GM10248 (cell line): Measurements from ENCODE around the gene MAML2.

Experiments used
- CTCF ChIA-PET: fragments of 300-600 bp; sonication (Branson Sonifier 250); formaldehyde crosslinking; extraction: SDS; loops from one replicate; lab custom pipeline; 2021; ENCODE audit warnings: antibody characterized with exemption; lab: Yijun Ruan, JAX
- POLR2A ChIA-PET: fragments of 350-650 bp; sonication (Branson Sonifier 250); formaldehyde crosslinking; extraction: SDS; loops from one replicate; lab custom pipeline; 2020; ENCODE audit warnings: antibody characterized with exemption; lab: Yijun Ruan, JAX
- DNase-seq: peaks from one replicate; pipeline ENCODE4 v3.0.0; 2012; ENCODE audit errors: extremely low spot score
- CTCF ChIP-seq: IDR thresholded peaks from 2 replicates; pipeline ENCODE4 v1.5.1; 2012; ENCODE audit warnings: mild to moderate bottlenecking, low read depth; ENCODE audit errors: extremely low read depth, missing control alignments, control extremely low read depth

Gene MAML2

DNA sequence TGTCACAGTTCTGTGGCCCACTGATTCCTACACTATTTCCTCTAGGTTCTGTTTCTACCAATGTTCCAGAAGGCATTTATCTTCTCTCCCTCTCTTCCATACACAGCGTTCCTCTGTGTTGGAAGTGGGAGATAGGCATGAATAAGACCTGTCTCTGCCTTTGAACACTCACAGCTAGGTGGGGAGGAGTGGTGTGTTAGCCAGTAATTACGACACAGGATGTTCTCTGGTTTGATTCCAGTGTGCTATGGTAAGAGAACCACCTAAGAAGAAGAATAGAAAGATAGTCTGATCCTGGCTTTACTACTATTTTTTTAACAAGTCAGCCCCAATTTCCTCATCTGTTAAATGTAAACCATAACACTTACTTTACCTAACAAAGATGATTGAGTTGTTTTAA is 218.8 kb downstream of the MAML2 start:
- POLR2A ChIA-PET: no interaction called here
- TF ChIP-seq CTCF: no peak
- no peak for DNase-seq
- CTCF ChIA-PET: interaction anchor here (1.1 to 1.4 kb wide), 2 partner anchors 9 to 219 kb away, joined by 4 to 5 read pairs; partner anchors contain the start of gene MAML2

GRCh38 chr11:96123301-96123700 is 219.7 kb downstream of the MAML2 start:
- ChIA-PET CTCF (interaction anchor here (1.4 to 1.8 kb wide), 2 partner anchors 8 to 15 kb away, joined by 4 read pairs; no protein-coding TSS in a partner anchor), POLR2A (interaction anchor here (0.6 kb wide), 1 partner anchor 192 kb away, joined by 4 read pairs; no protein-coding TSS in a partner anchor)
- TF ChIP-seq CTCF: no peak
- no peak for DNase-seq

DNA sequence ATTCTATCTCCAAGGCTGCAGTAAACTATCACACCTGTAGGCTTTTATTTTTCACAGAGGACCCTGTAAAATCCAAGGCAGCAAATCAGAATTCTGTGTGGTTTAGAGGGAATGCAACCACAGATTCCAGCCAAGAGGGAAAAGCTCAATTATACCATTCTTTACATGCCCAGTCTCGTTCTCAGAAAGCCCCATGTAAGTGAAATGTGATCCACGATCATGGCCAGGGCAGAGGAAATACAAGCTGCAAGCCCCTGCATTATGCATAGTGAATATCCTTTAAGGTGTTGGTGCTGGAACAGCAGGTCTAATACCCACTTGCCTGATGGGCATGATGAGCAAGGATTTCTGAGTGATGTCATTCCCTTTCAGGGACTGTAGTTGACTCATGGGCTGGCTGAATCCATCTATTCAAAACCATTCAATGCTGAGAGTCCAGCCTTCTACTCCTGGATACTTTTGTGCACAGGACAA is 220.4 kb downstream of the MAML2 start:
- TF ChIP-seq CTCF: no peak
- ChIA-PET CTCF (interaction anchor here (1.4 to 1.8 kb wide), 2 partner anchors 8 to 16 kb away, joined by 4 read pairs; no protein-coding TSS in a partner anchor), POLR2A (no interaction called here)
- DNase-seq: no peak

- TF ChIP-seq CTCF: no peak
- CTCF ChIA-PET: interaction anchor here (0.7 kb wide), 1 partner anchor 91 kb away, joined by 3 read pairs; no protein-coding TSS in a partner anchor
- POLR2A ChIA-PET: no interaction called here
- no peak for DNase-seq
Measured at GRCh38 chr11:96119211-96119610, 223.8 kb downstream of the MAML2 start.

- ChIA-PET CTCF (interaction anchor here (1.0 to 2.2 kb wide), 4 partner anchors 10 to 277 kb away, joined by 3 to 6 read pairs (median 4); no protein-coding TSS in a partner anchor), POLR2A (no interaction called here)
- DNase-seq: no peak
- TF ChIP-seq CTCF: no peak
Measured at GRCh38 chr11:96116376-96116775, 226.6 kb downstream of the MAML2 start.

- POLR2A ChIA-PET: interaction anchor here (0.7 kb wide), 1 partner anchor 17 kb away, joined by 4 read pairs; no protein-coding TSS in a partner anchor
- DNase-seq: no peak
- CTCF ChIA-PET: interaction anchor here (0.9 to 2.4 kb wide), 9 partner anchors 8 to 280 kb away, joined by 3 to 9 read pairs (median 4); partner anchors contain the start of gene MAML2
- TF ChIP-seq CTCF: no peak
Measured at GRCh38 chr11:96114178-96115064, 228.6 kb downstream of the MAML2 start.
